NCI-H774 (cell line): Measurements from ENCODE around the gene DNAJC17.

ENCODE experiments used
- DNase-seq: peaks from one replicate; lab custom pipeline; 2025; lab: John Stamatoyannopoulos, UW

Gene DNAJC17

GRCh38 chr15:40807028-40807887, at the start of gene DNAJC17, which contains the start of gene ZFYVE19:
Gene DNAJC17 (minus strand): TSS chr15:40807473. CDS start chr15:40807446, 27 bp downstream.
Gene ZFYVE19 (plus strand): TSS chr15:40807089. CDS start chr15:40807590, 501 bp downstream.
- peak; percentile 95 for DNase-seq

- DNase-seq, result no peak
Measured at GRCh38 chr15:40856746-40857145, 49.5 kb upstream of the DNAJC17 start.

- no peak for DNase-seq
Measured at GRCh38 chr15:40855706-40856234, 48.5 kb upstream of the DNAJC17 start.

GRCh38 chr15:40854161-40854560, 46.9 kb upstream of the DNAJC17 start:
- no peak for DNase-seq

- no peak for DNase-seq
Measured at GRCh38 chr15:40853241-40853890, 46.1 kb upstream of the DNAJC17 start.

- no peak for DNase-seq
Measured at GRCh38 chr15:40852529-40852928, 45.3 kb upstream of the DNAJC17 start.

- DNase-seq, result no peak
Measured at GRCh38 chr15:40850576-40851112, 43.4 kb upstream of the DNAJC17 start.

GRCh38 chr15:40847223-40847961, 40.1 kb upstream of the DNAJC17 start:
- DNase-seq, result peak; percentile 19

GRCh38 chr15:40846841-40847222, 39.6 kb upstream of the DNAJC17 start:
- no peak for DNase-seq

- no peak for DNase-seq
Measured at GRCh38 chr15:40845511-40846284, 38.4 kb upstream of the DNAJC17 start.

GRCh38 chr15:40845036-40845435, 37.8 kb upstream of the DNAJC17 start:
- DNase-seq, result no peak

GRCh38 chr15:40844696-40845030, 37.4 kb upstream of the DNAJC17 start:
- DNase-seq, result no peak

GRCh38 chr15:40843885-40844695, 36.8 kb upstream of the DNAJC17 start, which contains the start of gene SPINT1:
Gene SPINT1 (plus strand): TSS chr15:40844048. CDS start chr15:40844555, 507 bp downstream.
- peak; percentile 68 for DNase-seq

GRCh38 chr15:40843261-40843884, 36.1 kb upstream of the DNAJC17 start:
- no peak for DNase-seq

GRCh38 chr15:40841741-40842140, 34.5 kb upstream of the DNAJC17 start:
- DNase-seq, result no peak

- no peak for DNase-seq
Measured at GRCh38 chr15:40838756-40839155, 31.5 kb upstream of the DNAJC17 start.

GRCh38 chr15:40836020-40836419, 28.7 kb upstream of the DNAJC17 start:
- no peak for DNase-seq

GRCh38 chr15:40832903-40833302, 25.6 kb upstream of the DNAJC17 start:
- no peak for DNase-seq

- DNase-seq, result no peak
Measured at GRCh38 chr15:40831861-40832260, 24.6 kb upstream of the DNAJC17 start.

- peak; percentile 93 for DNase-seq
Measured at GRCh38 chr15:40830884-40831283, 23.6 kb upstream of the DNAJC17 start.
